PC-9 (cell line): ENCODE results near the gene SLC7A14. TPM values are rescaled to one million over a fixed set of nuclear protein-coding genes. Genes with fewer than 3 reads are reported as not detected.

Experiments used
- BruUV-seq: library from RNA; stranded (reverse); fragments of 400-500 nt; replicated peaks from 2 replicates; lab custom pipeline; 2021; lab: Mats Ljungman, UMichigan
- CTCF ChIA-PET: fragments of 300-600 bp; sonication (Branson Sonifier 250); formaldehyde crosslinking; loops from one replicate; lab custom pipeline; 2022; ENCODE audit warnings: antibody characterized with exemption; lab: Charles Lee
- POLR2A ChIA-PET: fragments of 300-600 bp; sonication (Branson Sonifier 250); formaldehyde crosslinking; loops from one replicate; lab custom pipeline; 2022; ENCODE audit warnings: antibody characterized with exemption; ENCODE audit not compliant: unreplicated experiment; lab: Charles Lee
- DNase-seq, 2 experiments: peaks; one replicate each; pipeline versions ENCODE4 v3.0.0 to v3.0.0-alpha.2; 2015 to 2022; ENCODE audit warnings: mixed read lengths in 1 of 2
- H2AFZ ChIP-seq: fragments of 200-600 bp; sonication (generic); 2 replicates; pipeline ENCODE4 v1.8.1; 2017; ENCODE audit warnings: antibody characterized with exemption
- H3F3A ChIP-seq: fragments of 200-600 bp; sonication (generic); 2 replicates; pipeline ENCODE4 v1.8.1; 2017; ENCODE audit warnings: antibody characterized with exemption, mild to moderate bottlenecking, low read depth; ENCODE audit not compliant: insufficient read depth
- H3K27ac ChIP-seq: fragments of 200-600 bp; sonication (generic); 2 replicates; pipeline ENCODE4 v1.6.1; 2016; ENCODE audit warnings: mixed run types
- H3K27me3 ChIP-seq: fragments of 200-600 bp; sonication (generic); 2 replicates; pipeline ENCODE4 v1.6.1; 2016; ENCODE audit warnings: low read depth, mixed run types; ENCODE audit not compliant: insufficient read depth
- H3K36me3 ChIP-seq: fragments of 200-600 bp; sonication (generic); 2 replicates; pipeline ENCODE4 v1.6.1; 2016; ENCODE audit warnings: low read depth, mixed run types
- H3K4me1 ChIP-seq: fragments of 200-600 bp; sonication (generic); replicated peaks from 2 replicates; pipeline ENCODE4 v1.6.1; 2016; ENCODE audit warnings: mixed run types; ENCODE audit not compliant: insufficient read depth
- H3K4me2 ChIP-seq: fragments of 200-600 bp; sonication (generic); 2 replicates; pipeline ENCODE4 v1.6.1; 2017; ENCODE audit warnings: mixed run types
- H3K4me3 ChIP-seq: fragments of 200-600 bp; sonication (generic); 2 replicates; pipeline ENCODE4 v1.6.1; 2016; ENCODE audit warnings: mixed run types
- H3K79me2 ChIP-seq: fragments of 200-600 bp; sonication (generic); 2 replicates; pipeline ENCODE4 v1.6.1; 2017; ENCODE audit warnings: low read depth, mixed run types
- H3K9me2 ChIP-seq: fragments of 200-600 bp; sonication (generic); 2 replicates; pipeline ENCODE4 v1.8.1; 2017; ENCODE audit warnings: mild to moderate bottlenecking; ENCODE audit not compliant: insufficient read depth
- H3K9me3 ChIP-seq: fragments of 200-600 bp; sonication (generic); 2 replicates; pipeline ENCODE4 v1.8.1; 2016; ENCODE audit warnings: low read depth; ENCODE audit not compliant: insufficient read depth
- H4K20me1 ChIP-seq: fragments of 200-600 bp; sonication (generic); 2 replicates; pipeline ENCODE4 v1.8.1; 2017; ENCODE audit not compliant: insufficient read depth
- CTCF ChIP-seq: fragments of 200-600 bp; sonication (generic); conservative IDR thresholded peaks from 2 replicates; pipeline ENCODE4 v1.6.1; 2017; ENCODE audit warnings: mixed run types, antibody characterized with exemption, mild to moderate bottlenecking, moderate library complexity
- EZH2 ChIP-seq: fragments of 200-600 bp; sonication (generic); IDR thresholded peaks from 2 replicates; pipeline ENCODE4 v1.8.0; 2017; ENCODE audit warnings: antibody characterized with exemption, low read depth
- intact Hi-C: fragments of 100-400 bp; cut with micrococcal nuclease; formaldehyde crosslinking; loops from one replicate; pipeline ENCODE4 v1.10.0; 2022; ENCODE audit not compliant: unreplicated experiment
- total RNA-seq: library from RNA; stranded (reverse); gene quantifications from 2 replicates; pipeline ENCODE4 v1.2.3, GENCODE V29; 2021

The SLC7A14 gene
- total RNA-seq, 1 experiment from 2014 or later = not detected

GRCh38 chr3:170529912-170530311 is 56.0 kb downstream of the SLC7A14 start:
- no peak for DNase-seq
- H3K9me3 ChIP-seq = no peaks in the 10 kb centered on the region
- intact Hi-C loops = no loop called here
- no peaks in the 10 kb centered on the region for H3F3A ChIP-seq
- no peak overlapping the region for H3K27ac ChIP-seq
- no peaks in the 10 kb centered on the region for H4K20me1 ChIP-seq
- H3K4me3 ChIP-seq = no peak overlapping the region
- no TSS peak for BruUV-seq
- H3K4me2 ChIP-seq = no peak overlapping the region
- H3K4me1 ChIP-seq = no peaks in the 10 kb centered on the region
- no peaks in the 10 kb centered on the region for H3K36me3 ChIP-seq
- H3K9me2 ChIP-seq = no peaks in the 10 kb centered on the region
- ChIA-PET CTCF (no interaction called here), POLR2A (no interaction called here)
- H2AFZ ChIP-seq = no peak overlapping the region
- no peaks in the 10 kb centered on the region for H3K27me3 ChIP-seq
- TF ChIP-seq CTCF = no peak
- no peak for TF ChIP-seq EZH2
- no peaks in the 10 kb centered on the region for H3K79me2 ChIP-seq

- no peak for DNase-seq
- ChIA-PET CTCF (no interaction called here), POLR2A (interaction anchor here (0.7 kb wide), 1 partner anchor 74 kb away, joined by 3 read pairs; no protein-coding TSS in a partner anchor)
- H3F3A ChIP-seq = no peaks in the 10 kb centered on the region
- no peak overlapping the region for H3K27ac ChIP-seq
- H3K36me3 ChIP-seq = no peaks in the 10 kb centered on the region
- TF ChIP-seq EZH2 = no peak
- no peak for TF ChIP-seq CTCF
- H3K79me2 ChIP-seq = no peaks in the 10 kb centered on the region
- no peaks in the 10 kb centered on the region for H3K27me3 ChIP-seq
- H4K20me1 ChIP-seq = no peaks in the 10 kb centered on the region
- H3K4me2 ChIP-seq = no peak overlapping the region
- BruUV-seq = no TSS peak
- no peaks in the 10 kb centered on the region for H3K9me3 ChIP-seq
- intact Hi-C loops = no loop called here
- no peak overlapping the region for H3K4me3 ChIP-seq
- H3K9me2 ChIP-seq = no peaks in the 10 kb centered on the region
- no peaks in the 10 kb centered on the region for H3K4me1 ChIP-seq
- no peak overlapping the region for H2AFZ ChIP-seq
Observed at GRCh38 chr3:170529346-170529745, 56.5 kb downstream of the SLC7A14 start.

- Histone ChIP-seq H4K20me1 (no peaks in the 10 kb centered on the region), H3K27me3 (no peaks in the 10 kb centered on the region), H3K4me2 (no peak overlapping the region), H3K27ac (no peak overlapping the region), H2AFZ (no peak overlapping the region), H3K79me2 (no peaks in the 10 kb centered on the region), H3K9me2 (no peaks in the 10 kb centered on the region), H3K9me3 (no peaks in the 10 kb centered on the region), H3F3A (no peaks in the 10 kb centered on the region), H3K4me1 (no peaks in the 10 kb centered on the region), H3K36me3 (no peaks in the 10 kb centered on the region), H3K4me3 (no peak overlapping the region)
- intact Hi-C loops = no loop called here
- no TSS peak for BruUV-seq
- POLR2A ChIA-PET = interaction anchor here (0.6 to 0.7 kb wide), 2 partner anchors 75 to 320 kb away, joined by 3 read pairs; no protein-coding TSS in a partner anchor
- no peak for DNase-seq
- TF ChIP-seq EZH2 = no peak
- no peak for TF ChIP-seq CTCF
- CTCF ChIA-PET = no interaction called here
Observed at GRCh38 chr3:170528726-170529125, 57.1 kb downstream of the SLC7A14 start.
